CD4-positive, alpha-beta memory T cell (primary cell): ENCODE data around the gene CFAP107. TPM values are rescaled to one million over a fixed set of nuclear protein-coding genes. Genes with fewer than 3 reads are reported as not detected.

ENCODE experiments used
- CTCF ChIA-PET: fragments of 350-600 bp; sonication (Branson Sonifier 250); formaldehyde crosslinking; loops from one replicate; lab custom pipeline; 2021; ENCODE audit warnings: inconsistent platforms; ENCODE audit not compliant: partially characterized antibody; lab: Charles Lee
- POLR2A ChIA-PET: fragments of 350-600 bp; sonication (Branson Sonifier 250); formaldehyde crosslinking; loops from one replicate; lab custom pipeline; 2021; ENCODE audit not compliant: partially characterized antibody; lab: Charles Lee
- DNase-seq, 5 donors: peaks; one replicate each; pipeline versions ENCODE4 v3.0.0 to v3.0.0-alpha.2; 2020 to 2022; ENCODE audit warnings: mixed read lengths in 1 of 5
- H3K27ac ChIP-seq: one replicate; pipeline ENCODE4 v1.7.0; 2013; ENCODE audit warnings: low read depth, low read length
- H3K27me3 ChIP-seq: 2 replicates; pipeline ENCODE4 v1.7.0; 2013; ENCODE audit warnings: mild to moderate bottlenecking, low read length, moderate library complexity; ENCODE audit not compliant: insufficient read depth
- H3K36me3 ChIP-seq: 2 replicates; pipeline ENCODE4 v1.7.0; 2013; ENCODE audit warnings: mild to moderate bottlenecking, low read length, moderate library complexity; ENCODE audit not compliant: insufficient read depth
- H3K4me1 ChIP-seq: 2 replicates; pipeline ENCODE4 v1.7.0; 2013; ENCODE audit warnings: mild to moderate bottlenecking, low read length, moderate library complexity; ENCODE audit not compliant: insufficient read depth
- H3K4me3 ChIP-seq, 2 donors: one replicate each; pipeline ENCODE4 v1.7.0; 2013; ENCODE audit warnings: low read length in 2 of 2, mild to moderate bottlenecking in 1 of 2
- H3K9me3 ChIP-seq, 2 donors: one replicate each; pipeline ENCODE4 v1.7.0; 2013; ENCODE audit warnings: low read length in 2 of 2, control low read depth in 1 of 2; ENCODE audit not compliant: control insufficient read depth in 1 of 2
- H3K27ac Mint-ChIP-seq, 7 donors: one replicate each; pipeline ENCODE4 v1.8.0; 2020 to 2021; ENCODE audit warnings: mixed read lengths in 7 of 7, mild to moderate bottlenecking in 6 of 7, inconsistent platforms in 3 of 7, moderate library complexity in 3 of 7
- H3K27me3 Mint-ChIP-seq, 2 donors: one replicate each; pipeline ENCODE4 v1.8.0; 2020 to 2021; ENCODE audit warnings: mixed read lengths in 2 of 2
- H3K36me3 Mint-ChIP-seq, 2 donors: one replicate each; pipeline ENCODE4 v1.8.0; 2020 to 2021; ENCODE audit warnings: mixed read lengths in 2 of 2, inconsistent platforms in 1 of 2, mild to moderate bottlenecking in 1 of 2
- H3K4me1 Mint-ChIP-seq, 4 donors: one replicate each; pipeline ENCODE4 v1.8.0; 2020 to 2021; ENCODE audit warnings: mixed read lengths in 4 of 4, mild to moderate bottlenecking in 1 of 4
- H3K4me3 Mint-ChIP-seq, 8 donors: one replicate each; pipeline ENCODE4 v1.8.0; 2020 to 2021; ENCODE audit warnings: mixed read lengths in 8 of 8, mild to moderate bottlenecking in 7 of 8, moderate library complexity in 6 of 8, inconsistent platforms in 3 of 8
- H3K9me3 Mint-ChIP-seq, 8 donors: one replicate each; pipeline ENCODE4 v1.8.0; 2020 to 2021; ENCODE audit warnings: mixed read lengths in 8 of 8, mild to moderate bottlenecking in 5 of 8, inconsistent platforms in 3 of 8, moderate library complexity in 1 of 8
- intact Hi-C: fragments of 100-400 bp; cut with micrococcal nuclease; formaldehyde crosslinking; loops from one replicate; pipeline ENCODE4 v1.15.1; 2023
- polyA plus RNA-seq, 2 donors: library from polyadenylated mRNA; unstranded; fragments of 300-500 nt; fragmentation: Illumina TruSeq; gene quantifications; one replicate each; pipeline ENCODE4 v1.2.3, GENCODE V29; 2021
- total RNA-seq, 2 experiments: library from RNA; stranded (reverse); gene quantifications; one replicate each; pipeline ENCODE4 v1.2.3, GENCODE V29; 2021

CFAP107 gene
- total and polyA plus RNA-seq, 4 experiments from 2014 or later = not detected

DNA sequence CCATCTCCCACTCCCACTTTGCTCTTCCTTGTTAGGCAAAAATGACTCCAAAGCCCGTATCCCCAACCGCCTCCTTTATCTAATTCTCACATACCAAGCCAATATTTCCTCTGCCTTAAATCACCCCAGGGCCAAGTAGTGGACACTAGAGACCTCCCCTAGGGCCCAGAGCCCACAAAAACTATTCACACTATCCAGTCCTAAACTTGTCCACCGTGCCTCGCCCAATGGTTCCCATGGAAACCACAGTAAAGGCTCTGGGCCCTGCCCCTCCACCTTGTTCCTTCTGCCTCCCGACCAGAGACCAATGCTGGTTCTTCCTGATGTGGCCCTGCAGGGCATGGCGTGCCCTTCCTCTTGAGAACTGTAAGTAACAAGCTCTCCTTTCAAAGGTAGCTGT is 11.8 kb downstream of the CFAP107 start:
- Histone ChIP-seq H3K9me3 (no peaks in the 10 kb centered on the region), H3K27ac (no peak overlapping the region), H3K4me3 (no peak overlapping the region), H3K36me3 (no peaks in the 10 kb centered on the region), H3K4me1 (no peaks in the 10 kb centered on the region), H3K27me3 (no peaks in the 10 kb centered on the region)
- H3K9me3 Mint-ChIP-seq = peaks cover 0 to 2% (median 0%) of the 10 kb centered on the region in 8 donors
- DNase-seq = no peak
- H3K27ac Mint-ChIP-seq = no peak overlapping the region
- POLR2A ChIA-PET = no interaction called here
- intact Hi-C loops = no loop called here
- H3K27me3 Mint-ChIP-seq = peaks cover 14 to 32% of the 10 kb centered on the region in 2 donors
- H3K4me3 Mint-ChIP-seq = no peak overlapping the region
- CTCF ChIA-PET = no interaction called here
- H3K4me1 Mint-ChIP-seq = no peaks in the 10 kb centered on the region
- no peaks in the 10 kb centered on the region for H3K36me3 Mint-ChIP-seq

DNA sequence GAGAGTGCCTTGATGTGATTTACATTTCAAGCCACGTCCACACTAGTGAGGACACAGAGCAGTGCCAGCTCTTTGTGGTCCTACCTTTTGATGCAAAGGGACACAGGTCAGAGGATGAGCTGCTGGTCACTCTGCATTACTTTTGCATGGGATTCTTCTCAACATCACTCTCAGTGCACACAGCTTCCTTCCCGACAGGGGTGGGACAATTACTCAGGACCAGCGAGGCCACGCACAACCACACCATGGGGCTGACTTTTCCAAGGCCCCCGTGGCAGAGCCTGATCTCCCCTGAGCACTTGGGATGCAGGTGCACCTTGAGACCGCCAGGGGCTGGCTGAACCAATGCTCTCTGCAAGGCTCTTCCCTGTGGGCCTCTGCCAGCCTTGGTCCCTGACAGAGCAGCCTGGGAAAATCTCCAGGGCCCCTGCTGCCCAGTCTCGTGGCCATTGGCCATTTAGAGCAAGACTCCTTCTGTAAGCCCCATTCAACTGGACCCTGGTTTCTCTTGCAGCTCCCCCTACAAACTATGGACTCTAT is 14.3 kb downstream of the CFAP107 start:
- Mint-ChIP-seq H3K9me3 (peaks cover 0 to 2% (median 0%) of the 10 kb centered on the region in 8 donors), H3K27me3 (peaks cover 15 to 30% of the 10 kb centered on the region in 2 donors), H3K4me3 (no peak overlapping the region), H3K27ac (no peak overlapping the region), H3K36me3 (no peaks in the 10 kb centered on the region), H3K4me1 (no peaks in the 10 kb centered on the region)
- no peak overlapping the region for H3K4me3 ChIP-seq
- ChIA-PET POLR2A (no interaction called here), CTCF (no interaction called here)
- no peaks in the 10 kb centered on the region for H3K9me3 ChIP-seq
- H3K36me3 ChIP-seq = no peaks in the 10 kb centered on the region
- intact Hi-C loops = no loop called here
- DNase-seq = no peak
- no peaks in the 10 kb centered on the region for H3K4me1 ChIP-seq
- H3K27ac ChIP-seq = no peak overlapping the region
- no peaks in the 10 kb centered on the region for H3K27me3 ChIP-seq

DNA sequence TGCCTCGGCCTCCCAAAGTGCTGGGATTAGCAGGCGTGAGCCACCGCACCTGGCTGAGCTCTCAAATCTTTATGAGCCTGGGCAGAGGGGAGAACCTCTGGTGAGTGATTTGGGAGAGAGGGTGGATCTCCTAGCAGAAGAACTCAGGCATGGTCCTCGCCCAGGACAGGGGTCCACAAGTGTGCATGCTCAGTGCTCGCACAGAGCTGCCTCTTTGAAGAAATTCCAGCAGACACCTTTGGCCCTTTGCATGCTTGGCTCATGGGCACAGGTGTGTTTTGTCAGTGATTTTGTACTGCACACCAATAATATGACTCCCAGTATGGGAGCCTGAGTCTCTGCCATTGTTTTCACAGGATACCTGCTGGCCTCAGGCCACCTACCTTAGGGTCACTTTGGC is 15.8 kb downstream of the CFAP107 start:
- intact Hi-C loops = no loop called here
- H3K36me3 ChIP-seq = no peaks in the 10 kb centered on the region
- no peak for DNase-seq
- no peak overlapping the region for H3K4me3 ChIP-seq
- Mint-ChIP-seq H3K4me3 (no peak overlapping the region), H3K9me3 (peaks cover 0 to 2% (median 0%) of the 10 kb centered on the region in 8 donors), H3K36me3 (no peaks in the 10 kb centered on the region), H3K4me1 (no peaks in the 10 kb centered on the region), H3K27ac (no peak overlapping the region), H3K27me3 (peaks cover 14 to 27% of the 10 kb centered on the region in 2 donors)
- CTCF ChIA-PET = no interaction called here
- no peaks in the 10 kb centered on the region for H3K4me1 ChIP-seq
- H3K9me3 ChIP-seq = no peaks in the 10 kb centered on the region
- no peak overlapping the region for H3K27ac ChIP-seq
- no peaks in the 10 kb centered on the region for H3K27me3 ChIP-seq
- POLR2A ChIA-PET = no interaction called here

DNA sequence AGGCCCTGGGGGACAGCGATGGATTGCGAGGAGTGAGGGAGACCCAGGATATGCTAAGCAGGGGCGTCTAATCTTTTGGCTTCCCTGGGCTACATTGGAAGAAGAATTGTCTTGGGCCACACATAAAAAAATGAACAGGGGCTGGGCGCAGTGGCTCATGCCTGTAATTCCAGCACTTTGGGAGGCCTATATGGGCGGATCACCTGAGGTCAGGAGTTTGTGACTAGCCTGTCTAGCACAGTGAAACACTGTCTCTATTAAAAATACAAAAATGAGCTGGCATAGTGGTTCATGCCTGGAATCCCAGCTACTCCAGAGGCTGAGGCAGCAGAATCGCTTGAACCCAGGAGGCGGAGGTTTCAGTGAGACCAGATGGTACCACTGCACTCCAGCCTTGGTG is 16.8 kb downstream of the CFAP107 start:
- no peaks in the 10 kb centered on the region for H3K4me1 Mint-ChIP-seq
- H3K27ac Mint-ChIP-seq = no peak overlapping the region
- no peaks in the 10 kb centered on the region for H3K27me3 ChIP-seq
- POLR2A ChIA-PET = no interaction called here
- H3K4me3 Mint-ChIP-seq = no peak overlapping the region
- intact Hi-C loops = no loop called here
- H3K4me1 ChIP-seq = no peaks in the 10 kb centered on the region
- H3K9me3 ChIP-seq = no peaks in the 10 kb centered on the region
- H3K4me3 ChIP-seq = no peak overlapping the region
- DNase-seq = no peak
- CTCF ChIA-PET = no interaction called here
- H3K36me3 Mint-ChIP-seq = no peaks in the 10 kb centered on the region
- no peaks in the 10 kb centered on the region for H3K36me3 ChIP-seq
- H3K27ac ChIP-seq = no peak overlapping the region
- peaks cover 0 to 2% (median 0%) of the 10 kb centered on the region in 8 donors for H3K9me3 Mint-ChIP-seq
- H3K27me3 Mint-ChIP-seq = peaks cover 18 to 28% of the 10 kb centered on the region in 2 donors

DNA sequence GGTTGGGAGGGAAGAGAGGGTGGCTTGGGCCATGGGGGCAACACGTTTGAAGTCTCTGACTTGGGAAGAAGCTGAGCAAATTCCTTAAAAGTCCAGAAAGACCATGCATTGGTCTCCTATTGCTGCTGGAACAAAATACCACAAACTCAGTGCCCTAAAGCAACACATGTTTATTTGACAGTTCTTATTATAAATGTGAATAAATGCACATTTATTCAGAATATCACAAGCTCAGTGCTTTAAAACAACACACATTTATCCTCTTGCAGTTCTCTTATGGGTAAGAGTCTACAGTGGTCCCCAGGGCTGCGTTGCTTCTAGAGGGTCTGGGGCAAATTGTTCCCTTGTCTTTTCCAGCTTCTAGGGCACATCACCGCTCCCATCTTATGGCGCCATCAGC is 17.5 kb downstream of the CFAP107 start:
- intact Hi-C loops = no loop called here
- no peaks in the 10 kb centered on the region for H3K4me1 Mint-ChIP-seq
- H3K4me1 ChIP-seq = no peaks in the 10 kb centered on the region
- no peaks in the 10 kb centered on the region for H3K9me3 ChIP-seq
- CTCF ChIA-PET = no interaction called here
- peaks cover 16 to 27% of the 10 kb centered on the region in 2 donors for H3K27me3 Mint-ChIP-seq
- H3K36me3 ChIP-seq = no peaks in the 10 kb centered on the region
- no peak overlapping the region for H3K4me3 Mint-ChIP-seq
- H3K27me3 ChIP-seq = no peaks in the 10 kb centered on the region
- no peak overlapping the region for H3K27ac ChIP-seq
- no peak overlapping the region for H3K4me3 ChIP-seq
- H3K9me3 Mint-ChIP-seq = peaks cover 0 to 2% (median 0%) of the 10 kb centered on the region in 8 donors
- H3K36me3 Mint-ChIP-seq = no peaks in the 10 kb centered on the region
- no peak overlapping the region for H3K27ac Mint-ChIP-seq
- POLR2A ChIA-PET = no interaction called here
- no peak for DNase-seq

DNA sequence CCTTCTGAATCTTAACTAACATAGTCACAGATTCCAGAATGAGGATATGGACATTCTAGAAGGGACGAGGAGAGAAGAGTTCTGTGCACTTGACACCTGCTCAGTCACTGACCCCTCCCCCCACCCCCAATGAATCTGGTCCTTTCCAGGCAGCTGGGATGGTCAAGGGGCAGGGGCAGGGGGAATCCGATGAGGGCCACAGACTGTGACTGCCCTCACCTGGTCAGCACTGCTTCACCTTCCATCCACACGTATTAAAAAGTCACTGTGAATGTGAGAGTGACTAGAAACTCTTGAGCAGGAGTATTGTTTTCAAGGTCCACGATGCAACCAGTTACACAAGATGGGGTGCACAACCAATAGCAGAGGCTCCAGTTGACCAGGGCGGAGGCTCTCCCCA is 18.0 kb downstream of the CFAP107 start:
- H3K4me1 ChIP-seq = no peaks in the 10 kb centered on the region
- intact Hi-C loops = no loop called here
- ChIA-PET POLR2A (no interaction called here), CTCF (no interaction called here)
- no peak overlapping the region for H3K27ac Mint-ChIP-seq
- H3K4me1 Mint-ChIP-seq = no peaks in the 10 kb centered on the region
- no peak overlapping the region for H3K4me3 ChIP-seq
- no peak for DNase-seq
- peaks cover 0 to 2% (median 0%) of the 10 kb centered on the region in 8 donors for H3K9me3 Mint-ChIP-seq
- no peaks in the 10 kb centered on the region for H3K27me3 ChIP-seq
- no peaks in the 10 kb centered on the region for H3K9me3 ChIP-seq
- H3K36me3 Mint-ChIP-seq = no peaks in the 10 kb centered on the region
- H3K4me3 Mint-ChIP-seq = no peak overlapping the region
- H3K27ac ChIP-seq = no peak overlapping the region
- no peaks in the 10 kb centered on the region for H3K36me3 ChIP-seq
- peaks cover 16 to 26% of the 10 kb centered on the region in 2 donors for H3K27me3 Mint-ChIP-seq

DNA sequence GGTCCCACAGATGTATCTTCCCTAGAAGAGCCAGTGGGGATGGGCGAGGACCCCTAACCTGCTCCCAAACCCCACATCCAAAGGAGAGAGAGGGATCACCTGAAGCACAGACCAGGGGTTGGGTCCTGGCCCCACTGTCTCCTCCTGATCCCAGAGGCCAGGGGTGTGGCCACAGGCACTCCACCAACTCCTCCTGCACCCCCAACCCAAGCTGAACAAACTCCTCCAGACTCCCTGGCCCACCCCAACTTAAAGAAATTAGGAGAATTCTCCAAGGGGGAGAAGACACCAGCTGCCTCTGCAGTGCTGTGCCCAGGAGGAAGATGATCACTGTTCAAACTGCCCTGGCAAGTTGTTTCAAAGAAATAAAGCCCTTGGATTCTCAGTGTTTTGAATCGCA is 23.0 kb downstream of the CFAP107 start:
- Histone ChIP-seq H3K27me3 (no peaks in the 10 kb centered on the region), H3K36me3 (no peaks in the 10 kb centered on the region), H3K27ac (no peak overlapping the region), H3K9me3 (no peaks in the 10 kb centered on the region), H3K4me1 (no peaks in the 10 kb centered on the region), H3K4me3 (no peak overlapping the region)
- POLR2A ChIA-PET = no interaction called here
- CTCF ChIA-PET = no interaction called here
- Mint-ChIP-seq H3K4me3 (no peak overlapping the region), H3K4me1 (no peaks in the 10 kb centered on the region), H3K27me3 (peaks cover 21 to 43% of the 10 kb centered on the region in 2 donors), H3K9me3 (no peaks in the 10 kb centered on the region), H3K27ac (no peak overlapping the region), H3K36me3 (no peaks in the 10 kb centered on the region)
- intact Hi-C loops = no loop called here
- DNase-seq = no peak
